K562 treated with DMSO at 1 percent for 48 hours (cell line): ENCODE results near the gene NSMCE4A. TPM values are rescaled to one million over a fixed set of nuclear protein-coding genes. Genes with fewer than 3 reads are reported as not detected.

Source experiments
- total RNA-seq: library from RNA; unstranded; fragments of 300-600 nt; gene quantifications from 2 replicates; pipeline ENCODE4 v1.2.3, GENCODE V29; 2022; ENCODE audit warnings: low replicate concordance; ENCODE audit errors: extremely low read depth

NSMCE4A gene, protein sequence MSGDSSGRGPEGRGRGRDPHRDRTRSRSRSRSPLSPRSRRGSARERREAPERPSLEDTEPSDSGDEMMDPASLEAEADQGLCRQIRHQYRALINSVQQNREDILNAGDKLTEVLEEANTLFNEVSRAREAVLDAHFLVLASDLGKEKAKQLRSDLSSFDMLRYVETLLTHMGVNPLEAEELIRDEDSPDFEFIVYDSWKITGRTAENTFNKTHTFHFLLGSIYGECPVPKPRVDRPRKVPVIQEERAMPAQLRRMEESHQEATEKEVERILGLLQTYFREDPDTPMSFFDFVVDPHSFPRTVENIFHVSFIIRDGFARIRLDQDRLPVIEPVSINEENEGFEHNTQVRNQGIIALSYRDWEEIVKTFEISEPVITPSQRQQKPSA
- total RNA-seq: not detected in 2 replicates

DNA sequence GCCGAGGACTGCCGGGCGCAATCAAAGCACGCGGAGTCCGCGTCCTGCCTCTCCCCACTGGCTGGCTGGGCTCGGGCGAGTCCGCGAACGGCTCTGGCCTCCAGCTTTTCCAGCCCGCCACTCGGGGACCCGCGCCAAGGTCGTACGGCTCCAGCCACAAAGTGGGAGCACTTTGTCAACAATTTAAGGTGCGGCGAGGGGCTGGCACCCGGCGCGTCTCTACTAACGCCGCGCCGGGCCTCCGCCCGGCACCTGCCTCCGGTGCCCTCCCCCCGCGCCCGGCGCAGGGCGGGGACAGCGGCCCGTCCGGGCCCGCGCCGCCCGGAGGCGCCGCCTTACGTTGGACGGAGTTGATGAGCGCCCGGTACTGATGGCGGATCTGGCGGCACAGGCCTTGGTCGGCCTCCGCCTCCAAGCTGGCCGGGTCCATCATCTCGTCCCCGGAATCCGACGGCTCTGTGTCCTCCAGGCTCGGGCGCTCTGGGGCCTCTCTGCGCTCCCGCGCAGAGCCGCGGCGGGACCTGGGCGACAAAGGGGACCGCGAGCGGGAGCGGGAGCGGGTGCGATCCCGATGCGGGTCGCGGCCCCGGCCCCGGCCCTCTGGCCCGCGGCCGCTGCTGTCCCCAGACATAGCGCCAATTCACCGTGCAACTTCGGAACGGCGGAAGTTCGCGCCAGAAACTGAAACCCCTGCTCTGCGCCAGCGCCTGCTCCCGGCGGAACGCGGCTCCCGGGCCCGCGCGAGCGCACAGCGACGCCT is at the start of gene NSMCE4A:
NSMCE4A (minus strand) TSS at position 683 of the 760 bp plus-strand sequence; CDS start at position 631, 52 bp downstream.

DNA sequence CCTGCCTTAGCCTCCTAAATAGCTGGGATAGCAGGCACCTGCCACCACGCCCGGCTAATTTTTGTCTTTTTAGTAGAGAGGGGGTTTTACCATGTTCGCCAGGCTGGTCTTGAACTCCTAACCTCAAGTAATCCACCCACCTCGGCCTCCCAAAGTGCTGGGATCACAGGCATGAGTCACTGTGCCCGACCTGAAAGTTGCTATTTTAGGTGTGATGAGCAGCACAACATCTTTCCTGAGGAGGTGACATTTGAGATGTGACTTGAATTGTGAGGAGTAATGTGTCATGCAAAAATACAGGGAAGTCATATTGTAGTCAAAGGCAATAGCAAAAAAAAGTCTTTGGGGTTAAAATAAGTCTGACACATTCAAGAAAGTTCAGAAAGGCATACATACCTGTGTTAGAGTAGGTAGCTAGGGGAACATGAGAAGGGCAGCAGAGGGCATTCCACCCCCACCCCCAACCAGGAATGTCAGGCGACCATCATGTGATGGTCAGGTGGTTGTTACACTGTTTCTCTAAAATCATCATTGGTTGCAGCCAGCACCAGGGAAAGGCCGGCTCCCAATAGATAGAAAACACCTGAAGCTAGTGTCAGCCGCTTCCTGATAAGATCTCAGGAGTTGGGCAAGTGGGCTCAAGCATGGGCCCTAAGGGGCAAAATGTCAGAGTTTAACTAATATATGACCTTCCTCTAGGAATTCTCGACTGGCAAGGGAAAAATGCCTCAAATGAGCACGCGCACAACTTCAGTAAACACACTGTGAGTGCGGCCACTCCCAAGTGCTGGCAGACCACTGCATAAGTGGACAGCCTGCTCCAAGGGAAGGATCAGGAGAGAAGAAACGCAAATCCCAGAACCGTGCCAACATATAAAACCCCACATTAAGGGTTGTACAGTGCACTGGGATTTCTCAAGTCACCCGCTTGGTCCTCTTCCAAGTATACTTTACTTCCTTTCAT is 13.6 kb upstream of the NSMCE4A start, which contains the start of gene TACC2:
TACC2 (plus strand) TSS at position 803 of the 964 bp plus-strand sequence. CDS start 32,819 bp downstream, outside the sequence.

DNA sequence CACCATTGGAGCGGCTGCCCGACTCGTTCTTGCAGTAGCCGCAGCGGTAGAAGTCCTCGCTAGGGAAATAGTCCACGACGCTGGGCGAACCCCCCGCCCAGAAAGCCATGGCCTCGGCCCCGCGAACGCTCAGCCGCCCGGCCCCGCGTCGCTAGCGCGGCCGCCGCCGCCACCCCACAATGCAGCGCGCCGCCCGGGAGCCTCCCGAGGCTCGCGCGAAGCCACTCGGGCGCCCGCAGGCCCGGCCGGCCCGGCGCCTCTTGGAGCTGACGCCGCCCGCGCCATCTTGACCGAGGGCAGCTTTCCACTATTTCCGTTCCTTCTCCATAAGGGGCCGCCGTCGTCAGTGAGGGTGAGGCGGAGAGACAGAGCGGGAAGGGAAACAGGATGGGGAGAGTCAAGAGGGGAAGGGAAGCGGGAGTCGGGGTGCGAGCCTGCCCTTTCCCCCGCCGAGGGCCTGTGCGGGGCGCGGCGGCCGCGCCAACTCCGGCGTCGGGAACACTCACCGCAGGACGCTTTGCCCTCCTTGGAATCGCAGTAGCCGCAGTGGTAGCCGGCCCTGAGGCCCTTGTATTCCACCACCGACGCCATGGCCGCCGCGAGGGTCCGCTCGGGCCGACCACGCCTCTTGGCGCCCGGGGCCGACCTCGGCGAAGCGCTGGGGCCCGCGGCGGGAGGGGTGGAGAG is 47.0 kb downstream of the NSMCE4A start, which contains the start of gene ATE1:
ATE1 (minus strand) TSS at position 191 of the 687 bp plus-strand sequence; CDS start at position 109, 82 bp downstream.

Other genes starting within 250 kb of the NSMCE4A start
- not detected in 2 replicates for gene ATE1, start 47.2 kb downstream of the NSMCE4A start, total RNA-seq
- gene TACC2, start 13.9 kb upstream of the NSMCE4A start, total RNA-seq: not detected in 2 replicates